Omental fat pad (tissue), 4 donors: ENCODE data around the gene NPPB. TPM values are rescaled to one million over a fixed set of nuclear protein-coding genes. Genes with fewer than 3 reads are reported as not detected.

ENCODE experiments used
- ATAC-seq: fragments of 150-250 bp; one replicate; pipeline ENCODE4 v1.9.1; 2016; ENCODE audit warnings: mild to moderate bottlenecking, moderate library complexity; ENCODE audit not compliant: low FRiP score
- DNase-seq: peaks from one replicate; pipeline ENCODE4 v3.0.0-alpha.2; 2019; ENCODE audit warnings: low spot score
- total RNA-seq, 4 donors: library from RNA; depleted of rRNA; stranded (reverse); fragments of >200 nt; gene quantifications; one replicate each; pipeline ENCODE4 v1.1.0, GENCODE V29; 2016
- TF ChIP-seq, protein P1 (sequence below), 3 donors: fragments of 450-650 bp; IDR thresholded peaks; one replicate each; pipeline ENCODE4 v1.5.1; 2016 to 2017; ENCODE audit warnings: antibody characterized with exemption in 3 of 3, mild to moderate bottlenecking in 3 of 3, moderate library complexity in 2 of 3

The NPPB gene
- total RNA-seq, 4 donors from 2014 or later = not detected

DNA sequence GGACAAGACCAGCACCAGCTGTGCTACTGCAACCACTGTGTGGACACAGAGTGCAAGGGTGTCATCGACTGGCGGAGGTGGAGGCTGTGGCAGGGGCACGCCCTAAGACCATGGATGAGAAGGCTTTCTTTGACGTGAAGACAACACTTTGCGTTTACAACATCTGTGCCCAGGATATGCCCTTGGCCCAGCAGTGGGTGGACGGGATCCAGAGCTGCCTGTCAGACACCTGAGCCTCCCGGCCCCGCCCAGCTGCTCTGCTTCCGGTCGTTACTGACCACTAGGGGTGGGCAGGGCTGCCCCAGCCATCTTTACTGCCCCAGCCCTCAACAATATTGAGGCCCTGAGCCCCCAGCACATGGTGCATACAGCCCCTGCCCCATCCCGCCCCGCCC lies 21.4 kb upstream of the NPPB start:
- ATAC-seq = no peak

DNA sequence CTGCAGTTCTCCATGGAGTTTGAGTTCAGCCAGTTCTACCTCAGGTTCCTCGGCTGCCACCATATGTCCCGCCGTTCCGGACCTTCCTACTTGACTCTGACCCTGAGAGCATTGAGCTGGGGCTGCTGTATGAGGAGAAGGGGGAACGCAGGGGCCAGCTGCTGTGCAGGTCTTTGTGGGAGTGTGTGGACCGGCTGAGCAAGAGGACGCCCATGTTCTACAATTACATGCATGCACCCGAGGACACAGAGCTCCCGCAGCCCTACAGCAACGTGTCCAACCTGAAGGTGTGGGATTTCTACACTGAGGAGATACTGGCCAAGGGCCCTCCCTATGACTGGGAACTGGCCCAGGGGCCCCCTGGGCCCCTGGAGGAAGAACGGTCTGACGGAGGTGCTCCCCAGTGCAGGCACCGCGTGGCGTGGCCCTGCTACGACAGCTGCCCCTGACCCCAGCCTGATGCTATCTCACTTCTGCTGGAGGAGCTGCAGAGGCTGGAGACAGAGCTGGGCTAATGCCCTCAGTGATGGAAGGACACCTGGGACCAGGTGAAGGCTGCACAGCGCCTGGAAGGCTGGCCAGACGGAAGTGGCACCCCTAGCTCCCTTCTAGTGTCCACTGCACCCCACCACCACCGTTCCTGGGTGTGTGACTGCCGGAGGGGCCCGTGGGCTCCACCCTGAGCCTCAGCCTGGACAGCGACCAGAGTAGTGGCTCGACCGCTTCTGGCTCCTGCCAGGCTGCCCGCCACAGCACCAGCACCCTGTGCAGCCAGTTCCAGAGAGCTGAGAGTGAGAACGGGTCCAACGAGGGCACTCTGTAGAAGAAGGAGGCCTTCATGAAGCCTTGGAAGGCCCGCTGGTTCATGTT lies 20.8 kb upstream of the NPPB start:
- no peak for DNase-seq
- TF ChIP-seq, protein P1, sequence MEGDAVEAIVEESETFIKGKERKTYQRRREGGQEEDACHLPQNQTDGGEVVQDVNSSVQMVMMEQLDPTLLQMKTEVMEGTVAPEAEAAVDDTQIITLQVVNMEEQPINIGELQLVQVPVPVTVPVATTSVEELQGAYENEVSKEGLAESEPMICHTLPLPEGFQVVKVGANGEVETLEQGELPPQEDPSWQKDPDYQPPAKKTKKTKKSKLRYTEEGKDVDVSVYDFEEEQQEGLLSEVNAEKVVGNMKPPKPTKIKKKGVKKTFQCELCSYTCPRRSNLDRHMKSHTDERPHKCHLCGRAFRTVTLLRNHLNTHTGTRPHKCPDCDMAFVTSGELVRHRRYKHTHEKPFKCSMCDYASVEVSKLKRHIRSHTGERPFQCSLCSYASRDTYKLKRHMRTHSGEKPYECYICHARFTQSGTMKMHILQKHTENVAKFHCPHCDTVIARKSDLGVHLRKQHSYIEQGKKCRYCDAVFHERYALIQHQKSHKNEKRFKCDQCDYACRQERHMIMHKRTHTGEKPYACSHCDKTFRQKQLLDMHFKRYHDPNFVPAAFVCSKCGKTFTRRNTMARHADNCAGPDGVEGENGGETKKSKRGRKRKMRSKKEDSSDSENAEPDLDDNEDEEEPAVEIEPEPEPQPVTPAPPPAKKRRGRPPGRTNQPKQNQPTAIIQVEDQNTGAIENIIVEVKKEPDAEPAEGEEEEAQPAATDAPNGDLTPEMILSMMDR (IDR thresholded peaks at IDR 0.05) = no peak
- ATAC-seq = no peak

More for the DNA sequence above, 21.4 kb upstream of the NPPB start:
- TF ChIP-seq, protein P1 (IDR thresholded peaks at IDR 0.05) = no peak
- no peak for DNase-seq

DNA sequence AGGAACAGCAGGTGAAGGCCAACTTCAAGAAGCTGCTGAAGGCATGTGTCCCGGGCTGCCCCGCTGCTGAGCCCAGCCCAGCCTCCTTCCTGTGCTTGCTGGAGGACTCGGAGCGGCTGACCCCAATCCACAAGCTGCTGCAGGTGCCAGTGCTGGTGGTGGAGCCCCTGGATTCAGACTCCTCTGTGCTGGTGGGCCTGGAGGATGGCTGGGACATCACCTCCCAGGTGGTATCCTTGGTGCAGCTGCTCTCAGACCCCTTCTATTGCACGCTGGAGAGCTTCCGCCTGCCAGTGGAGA lies 20.1 kb upstream of the NPPB start:
- TF ChIP-seq, protein P1 (IDR thresholded peaks at IDR 0.05) = no peak
- no peak for ATAC-seq
- DNase-seq = no peak

DNA sequence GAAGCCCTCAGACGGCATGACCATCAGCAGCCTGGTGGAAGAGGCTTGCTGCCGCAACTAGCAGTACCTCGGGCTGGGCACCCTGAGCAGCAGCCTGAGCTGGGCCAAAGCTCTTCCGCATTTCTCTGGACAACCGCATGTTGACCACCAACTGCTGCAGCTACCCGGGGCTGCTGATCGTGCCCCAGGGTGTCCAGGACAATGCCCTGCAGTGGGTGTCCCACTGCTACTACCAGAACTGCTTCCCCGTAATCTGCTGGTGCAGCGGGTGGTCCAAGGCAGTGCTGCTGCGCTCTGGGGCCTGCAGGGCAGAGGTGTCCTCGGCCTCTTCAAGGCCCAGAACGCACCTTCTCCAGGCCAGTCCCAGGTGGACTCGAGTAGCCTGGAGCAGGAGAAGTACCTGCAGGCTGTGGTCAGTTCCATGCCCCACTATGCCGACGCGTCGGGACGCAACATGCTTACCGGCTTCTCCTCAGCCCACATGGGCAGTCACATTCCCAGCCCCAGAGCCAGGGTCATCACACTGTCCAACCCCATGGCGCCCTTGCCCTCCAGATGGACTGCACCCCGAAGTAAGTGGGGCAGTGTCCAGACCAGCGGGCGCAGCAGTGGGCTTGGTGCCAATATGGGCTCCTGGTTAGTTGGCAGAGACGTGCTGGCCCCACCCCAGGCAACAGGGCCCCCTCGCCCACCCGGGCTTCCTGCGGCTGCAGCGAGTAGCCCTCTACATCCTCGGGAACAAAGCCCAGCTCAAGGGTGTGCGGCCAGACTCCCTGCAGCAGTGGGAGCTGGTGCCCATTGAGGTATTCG lies 19.5 kb upstream of the NPPB start:
- no peak for DNase-seq
- no peak for ATAC-seq
- TF ChIP-seq, protein P1 (IDR thresholded peaks at IDR 0.05) = no peak

DNA sequence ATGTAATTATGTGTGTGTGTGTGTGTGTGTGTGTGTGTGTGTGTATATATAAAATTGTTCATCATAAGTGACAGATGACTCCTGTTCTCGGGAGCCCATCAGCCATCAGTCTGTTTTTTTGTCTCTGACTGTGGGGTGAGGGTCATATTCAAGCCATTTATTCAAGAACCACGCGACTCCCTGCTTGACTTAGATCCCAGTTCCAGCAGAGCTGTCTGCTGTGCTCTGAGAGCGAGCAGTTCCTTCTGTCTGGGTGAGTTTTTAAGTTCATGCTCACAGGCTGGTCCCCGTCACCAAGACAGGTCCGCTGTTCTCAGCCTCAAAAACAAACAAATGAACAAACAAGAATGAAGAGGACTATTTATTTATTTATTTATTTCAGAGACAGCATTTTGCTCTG lies 18.3 kb upstream of the NPPB start:
- ATAC-seq = no peak
- TF ChIP-seq, protein P1 (IDR thresholded peaks at IDR 0.05) = no peak
- no peak for DNase-seq

DNA sequence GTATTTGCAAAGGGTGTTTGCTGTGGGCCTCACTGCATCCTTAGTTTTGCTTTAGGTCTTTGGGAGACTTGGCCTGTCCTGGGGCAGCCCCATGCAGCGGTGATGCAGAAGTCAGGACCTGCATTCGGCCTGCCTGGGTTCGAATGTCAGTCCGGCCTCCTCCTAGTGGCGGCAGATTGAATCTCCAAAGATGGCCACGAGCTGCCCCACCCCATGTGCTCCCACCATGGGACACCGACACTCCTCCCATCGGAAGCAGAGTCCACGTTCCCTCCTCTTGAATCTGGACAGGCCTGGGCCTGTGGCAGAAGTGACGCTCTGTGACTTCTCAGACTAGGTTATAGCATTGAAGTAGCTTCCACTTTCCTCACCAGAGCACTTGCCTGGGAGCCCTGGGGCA lies 16.3 kb upstream of the NPPB start:
- TF ChIP-seq, protein P1 (IDR thresholded peaks at IDR 0.05) = no peak
- DNase-seq (no peak), ATAC-seq (no peak)
